D721Med (cell line): Measurements from ENCODE around the gene PACSIN1.

Experiments
- DNase-seq: peaks from one replicate; pipeline ENCODE4 v3.0.0; 2011; ENCODE audit warnings: low spot score; ENCODE audit not compliant: insufficient read length
- FAIRE-seq: peaks from 2 replicates; lab custom pipeline; 2011; peaks lifted over from hg19 to GRCh38; lab: Jason Lieb, UNC
- TF ChIP-seq, protein P1 (sequence below): IDR thresholded peaks from 2 replicates; pipeline ENCODE4 v1.5.1; 2012; ENCODE audit warnings: mild to moderate bottlenecking, control low read depth; ENCODE audit not compliant: insufficient read depth; ENCODE audit errors: missing control alignments

The PACSIN1 gene

DNA sequence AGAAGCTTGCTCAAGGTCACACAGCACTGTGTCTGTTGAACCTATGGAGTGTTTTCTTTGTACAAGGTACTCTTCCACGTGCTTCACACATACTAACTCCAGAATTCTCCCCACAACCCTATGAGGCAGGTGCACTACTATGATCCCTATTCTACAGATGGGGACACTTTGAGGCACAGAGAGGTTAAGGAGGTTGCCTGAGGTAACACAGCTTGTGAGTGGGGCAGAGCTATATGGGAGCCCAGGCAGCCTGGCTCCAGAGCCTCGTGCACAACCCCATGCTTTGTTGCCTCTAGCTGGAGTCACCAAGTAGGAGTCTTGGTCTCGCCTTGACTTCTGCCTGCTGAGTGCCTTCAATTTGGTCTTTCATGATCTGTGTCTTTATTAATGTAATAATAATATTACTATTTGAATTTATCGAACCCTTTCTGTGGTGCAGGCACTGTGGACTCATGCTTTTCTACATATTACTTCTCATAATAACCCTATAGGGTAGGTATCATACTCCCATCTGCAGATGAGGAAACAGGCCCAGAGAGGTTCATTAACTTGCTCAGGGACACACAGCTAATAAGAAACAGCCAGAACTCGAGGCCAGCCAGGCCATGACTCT lies 103.6 kb downstream of the PACSIN1 start:
- no peak for FAIRE-seq
- DNase-seq: no peak
- TF ChIP-seq, protein P1, sequence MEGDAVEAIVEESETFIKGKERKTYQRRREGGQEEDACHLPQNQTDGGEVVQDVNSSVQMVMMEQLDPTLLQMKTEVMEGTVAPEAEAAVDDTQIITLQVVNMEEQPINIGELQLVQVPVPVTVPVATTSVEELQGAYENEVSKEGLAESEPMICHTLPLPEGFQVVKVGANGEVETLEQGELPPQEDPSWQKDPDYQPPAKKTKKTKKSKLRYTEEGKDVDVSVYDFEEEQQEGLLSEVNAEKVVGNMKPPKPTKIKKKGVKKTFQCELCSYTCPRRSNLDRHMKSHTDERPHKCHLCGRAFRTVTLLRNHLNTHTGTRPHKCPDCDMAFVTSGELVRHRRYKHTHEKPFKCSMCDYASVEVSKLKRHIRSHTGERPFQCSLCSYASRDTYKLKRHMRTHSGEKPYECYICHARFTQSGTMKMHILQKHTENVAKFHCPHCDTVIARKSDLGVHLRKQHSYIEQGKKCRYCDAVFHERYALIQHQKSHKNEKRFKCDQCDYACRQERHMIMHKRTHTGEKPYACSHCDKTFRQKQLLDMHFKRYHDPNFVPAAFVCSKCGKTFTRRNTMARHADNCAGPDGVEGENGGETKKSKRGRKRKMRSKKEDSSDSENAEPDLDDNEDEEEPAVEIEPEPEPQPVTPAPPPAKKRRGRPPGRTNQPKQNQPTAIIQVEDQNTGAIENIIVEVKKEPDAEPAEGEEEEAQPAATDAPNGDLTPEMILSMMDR: no peak

DNA sequence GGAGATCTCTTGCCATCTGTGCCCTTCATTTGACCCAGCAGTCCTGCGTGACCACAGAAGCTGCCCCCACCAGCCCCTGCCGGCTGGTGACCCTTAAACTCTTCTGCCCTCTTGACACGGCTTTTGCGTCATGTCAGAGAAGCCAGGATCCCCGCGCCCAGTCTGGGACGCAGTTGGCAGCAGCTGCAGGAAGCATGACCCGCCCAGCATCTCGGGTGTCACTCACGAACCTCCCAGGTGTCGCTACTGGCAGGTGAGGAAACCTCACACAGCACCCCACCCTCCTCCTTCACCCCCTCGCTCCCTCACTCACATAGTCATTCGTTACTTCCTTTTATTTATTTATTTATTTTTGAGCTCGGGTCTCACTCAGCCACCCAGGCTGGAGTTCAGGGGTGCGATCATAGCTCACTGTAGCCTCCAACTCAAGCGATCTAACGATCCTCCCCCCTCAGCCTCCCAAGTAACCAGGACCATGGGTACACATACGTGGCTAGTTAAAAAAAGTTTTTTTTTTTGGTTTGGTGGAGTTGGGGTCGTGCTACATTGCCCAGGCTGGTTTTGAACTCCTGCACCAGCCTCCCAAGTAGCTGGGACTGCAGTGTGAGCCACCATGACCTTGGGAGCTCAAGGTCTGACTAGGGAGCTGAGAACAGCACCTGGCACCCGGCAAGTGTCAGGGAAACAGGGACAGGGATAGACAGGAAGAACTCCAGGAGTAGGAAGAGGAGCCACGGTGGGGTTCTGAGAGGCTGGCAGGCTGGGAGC lies 104.4 kb downstream of the PACSIN1 start:
- FAIRE-seq: no peak
- TF ChIP-seq, protein P1: no peak
- no peak for DNase-seq

GRCh38 chr6:34571388-34571787 lies 105.5 kb downstream of the PACSIN1 start:
- no peak for FAIRE-seq
- TF ChIP-seq, protein P1: no peak
- DNase-seq: no peak

- DNase-seq (no peak), FAIRE-seq (no peak)
- TF ChIP-seq, protein P1: no peak
Observed at GRCh38 chr6:34572021-34572420, 106.1 kb downstream of the PACSIN1 start.

- TF ChIP-seq, protein P1: no peak
- no peak for FAIRE-seq
Observed at GRCh38 chr6:34572585-34572984, 106.7 kb downstream of the PACSIN1 start.

DNA sequence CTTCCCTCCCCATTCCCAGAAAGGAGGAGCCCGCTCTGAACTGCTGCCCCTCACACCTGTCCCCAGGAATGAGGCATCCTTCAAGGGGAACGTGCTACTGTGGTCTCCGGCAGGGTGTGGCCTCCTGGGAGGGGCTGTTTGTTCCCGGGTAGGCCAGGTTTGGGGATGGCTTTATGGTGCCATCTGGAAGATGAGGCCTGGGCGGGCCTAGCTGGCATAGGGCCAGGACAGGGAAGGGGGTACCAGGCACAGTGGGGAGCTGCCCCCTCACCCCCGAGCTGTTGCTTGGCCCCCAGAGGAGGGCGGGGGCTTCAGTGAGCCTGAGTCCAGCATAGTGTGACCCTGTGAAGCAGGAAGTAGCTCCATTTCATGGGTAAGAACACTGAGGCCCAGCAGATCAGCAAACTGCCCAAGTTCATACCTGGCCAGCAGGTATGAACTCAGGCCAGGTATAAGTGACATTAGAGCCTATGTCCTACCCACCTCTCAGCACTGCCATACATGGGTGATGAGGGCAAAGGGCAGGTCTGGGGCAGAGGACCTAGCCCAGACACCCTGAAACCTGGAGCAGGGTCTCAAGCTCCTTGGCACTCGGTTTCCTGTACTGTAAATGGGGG lies 107.8 kb downstream of the PACSIN1 start:
- TF ChIP-seq, protein P1: no peak
- DNase-seq (no peak), FAIRE-seq (no peak)

More at GRCh38 chr6:34572585-34572984, 106.7 kb downstream of the PACSIN1 start:
- DNase-seq: no peak
